HG02840 (cell line): ENCODE data around the gene OVCA2.

Source experiments
- ATAC-seq: cut with Tn5 transposase; IDR thresholded peaks from one replicate; pipeline ENCODE4 v1.9.1; 2021; ENCODE audit warnings: mild to moderate bottlenecking, moderate library complexity, moderate number of reproducible peaks; ENCODE audit not compliant: unreplicated experiment, low FRiP score

OVCA2 gene

GRCh38 chr17:2041561-2042389 is at the start of gene OVCA2:
OVCA2 (plus strand) TSS chr17:2042022; CDS start chr17:2042048, 26 bp downstream.
- peak; percentile 92 for ATAC-seq

GRCh38 chr17:1992541-1992940 is 49.3 kb upstream of the OVCA2 start:
- ATAC-seq: no peak

GRCh38 chr17:1994707-1995106 is 47.1 kb upstream of the OVCA2 start:
- no peak for ATAC-seq

GRCh38 chr17:1995321-1995892 is 46.4 kb upstream of the OVCA2 start:
- ATAC-seq: no peak

GRCh38 chr17:1995907-1996799 is 45.7 kb upstream of the OVCA2 start:
- ATAC-seq: no peak

GRCh38 chr17:1996800-1997288 is 45.0 kb upstream of the OVCA2 start:
- no peak for ATAC-seq

GRCh38 chr17:1997289-1997926 is 44.4 kb upstream of the OVCA2 start:
- ATAC-seq: no peak

- ATAC-seq: no peak
These were observed 43.7 kb upstream of the OVCA2 start for GRCh38 chr17:1997927-1998742.

GRCh38 chr17:1999557-2000251 is 42.1 kb upstream of the OVCA2 start:
- no peak for ATAC-seq

- no peak for ATAC-seq
These were observed 39.0 kb upstream of the OVCA2 start for GRCh38 chr17:2002767-2003329.

- ATAC-seq: no peak
These were observed 38.3 kb upstream of the OVCA2 start for GRCh38 chr17:2003525-2003924.

GRCh38 chr17:2004435-2004952 is 37.3 kb upstream of the OVCA2 start:
- no peak for ATAC-seq

GRCh38 chr17:2008332-2009126 is 33.3 kb upstream of the OVCA2 start:
- ATAC-seq: no peak

- ATAC-seq: no peak
These were observed 32.1 kb upstream of the OVCA2 start for GRCh38 chr17:2009737-2010136.

- ATAC-seq: no peak
These were observed 30.1 kb upstream of the OVCA2 start for GRCh38 chr17:2011411-2012371.

- ATAC-seq: no peak
These were observed 29.3 kb upstream of the OVCA2 start for GRCh38 chr17:2012499-2012898.
